Measurements from ENCODE around the gene SMARCAL1. TPM values are rescaled to one million over a fixed set of nuclear protein-coding genes. Genes with fewer than 3 reads are reported as not detected.

The SMARCAL1 gene
- total RNA-seq, 1 donor from 2014 or later, result 35.2 TPM

- H3K27me3 Mint-ChIP-seq (ENCODE audit: low read depth, unreplicated experiment), result no peaks in the 10 kb centered on the region
- H3K36me3 Mint-ChIP-seq (ENCODE audit: low read depth, unreplicated experiment), result peaks cover 23% of the 10 kb centered on the region
- Histone ChIP-seq H3K36me3 (ENCODE audit: insufficient read depth, low read length) (peaks cover 34% of the 10 kb centered on the region), H3K79me2 (ENCODE audit: insufficient read depth, low read length) (peaks cover 54% of the 10 kb centered on the region), H3K4me3 (ENCODE audit: insufficient read depth, low read depth, low read length) (peak overlapping the region; percentile 99), H2AFZ (ENCODE audit: low read depth, low read length) (peak overlapping the region; percentile 90), H3K4me1 (ENCODE audit: insufficient read depth, low read length) (peaks cover 54% of the 10 kb centered on the region), H3K27me3 (ENCODE audit: insufficient read depth, low read length) (no peaks in the 10 kb centered on the region), H4K20me1 (ENCODE audit: insufficient read depth, low read length) (peaks cover 38% of the 10 kb centered on the region), H3K27ac (ENCODE audit: low read depth, low read length) (peak overlapping the region; percentile 83), H3K9ac (ENCODE audit: low read length) (peak overlapping the region; percentile 99), H3K9me3 (ENCODE audit: insufficient read depth, low read depth, low read length) (no peaks in the 10 kb centered on the region), H3K4me2 (ENCODE audit: low read length) (peak overlapping the region; percentile 91)
- no peak for DNase-seq (ENCODE audit: low read depth)
- peaks cover 50% of the 10 kb centered on the region for H3K4me1 Mint-ChIP-seq (ENCODE audit: low read depth, unreplicated experiment)
- H3K4me3 Mint-ChIP-seq (ENCODE audit: unreplicated experiment), result peak overlapping the region; percentile 94
- no peaks in the 10 kb centered on the region for H3K9me3 Mint-ChIP-seq (ENCODE audit: unreplicated experiment)
- peak overlapping the region; percentile 94 for H3K27ac Mint-ChIP-seq (ENCODE audit: unreplicated experiment)
- FAIRE-seq, result no peak
- TF ChIP-seq CTCF (IDR thresholded peaks at IDR 0.05; ENCODE audit: insufficient read depth, low read depth, low read length) (no peak), EZH2 (IDR thresholded peaks at IDR 0.05; ENCODE audit: insufficient read depth, low read length) (no peak)
Measured at GRCh38 chr2:216497382-216498069, 85.2 kb downstream of the SMARCAL1 start.

GRCh38 chr2:216498070-216498378 is 85.7 kb downstream of the SMARCAL1 start:
- H2AFZ ChIP-seq (ENCODE audit: low read depth, low read length), result peak overlapping the region; percentile 90
- H3K27ac ChIP-seq (ENCODE audit: low read depth, low read length), result peak overlapping the region; percentile 83
- peaks cover 59% of the 10 kb centered on the region for H3K79me2 ChIP-seq (ENCODE audit: insufficient read depth, low read length)
- Mint-ChIP-seq H3K27me3 (ENCODE audit: low read depth, unreplicated experiment) (no peaks in the 10 kb centered on the region), H3K27ac (ENCODE audit: unreplicated experiment) (peak overlapping the region; percentile 94), H3K4me1 (ENCODE audit: low read depth, unreplicated experiment) (peaks cover 50% of the 10 kb centered on the region), H3K4me3 (ENCODE audit: unreplicated experiment) (peak overlapping the region; percentile 94), H3K9me3 (ENCODE audit: unreplicated experiment) (no peaks in the 10 kb centered on the region), H3K36me3 (ENCODE audit: low read depth, unreplicated experiment) (peaks cover 27% of the 10 kb centered on the region)
- TF ChIP-seq EZH2 (IDR thresholded peaks at IDR 0.05; ENCODE audit: insufficient read depth, low read length) (no peak), CTCF (IDR thresholded peaks at IDR 0.05; ENCODE audit: insufficient read depth, low read depth, low read length) (no peak)
- H3K4me2 ChIP-seq (ENCODE audit: low read length), result peak overlapping the region; percentile 91
- peak overlapping the region; percentile 99 for H3K4me3 ChIP-seq (ENCODE audit: insufficient read depth, low read depth, low read length)
- H3K9me3 ChIP-seq (ENCODE audit: insufficient read depth, low read depth, low read length), result no peaks in the 10 kb centered on the region
- no peaks in the 10 kb centered on the region for H3K27me3 ChIP-seq (ENCODE audit: insufficient read depth, low read length)
- peaks cover 43% of the 10 kb centered on the region for H4K20me1 ChIP-seq (ENCODE audit: insufficient read depth, low read length)
- FAIRE-seq (no peak), DNase-seq (ENCODE audit: low read depth) (no peak)
- peaks cover 49% of the 10 kb centered on the region for H3K4me1 ChIP-seq (ENCODE audit: insufficient read depth, low read length)
- peaks cover 39% of the 10 kb centered on the region for H3K36me3 ChIP-seq (ENCODE audit: insufficient read depth, low read length)
- H3K9ac ChIP-seq (ENCODE audit: low read length), result peak overlapping the region; percentile 99

All from astrocyte (in vitro differentiated cells and primary cell).